ENCODE data around the gene WRAP53.

Gene WRAP53

DNA sequence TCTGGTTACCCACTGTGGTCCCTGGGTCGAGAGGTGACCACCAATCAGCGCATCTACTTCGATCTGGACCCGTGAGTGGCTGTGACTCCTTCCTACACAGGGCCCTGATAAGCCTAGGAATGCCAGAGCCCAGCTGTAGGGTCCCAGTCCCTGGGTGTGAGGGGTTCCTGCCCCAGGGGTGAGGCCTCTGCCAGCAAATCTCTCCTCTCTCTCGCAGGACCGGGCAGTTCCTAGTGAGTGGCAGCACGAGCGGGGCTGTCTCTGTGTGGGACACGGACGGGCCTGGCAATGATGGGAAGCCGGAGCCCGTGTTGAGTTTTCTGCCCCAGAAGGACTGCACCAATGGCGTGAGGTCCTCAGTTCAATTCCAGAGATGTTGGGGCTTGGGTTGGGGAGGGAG is 14.5 kb downstream of the WRAP53 start:
- TF ChIP-seq, protein P1, sequence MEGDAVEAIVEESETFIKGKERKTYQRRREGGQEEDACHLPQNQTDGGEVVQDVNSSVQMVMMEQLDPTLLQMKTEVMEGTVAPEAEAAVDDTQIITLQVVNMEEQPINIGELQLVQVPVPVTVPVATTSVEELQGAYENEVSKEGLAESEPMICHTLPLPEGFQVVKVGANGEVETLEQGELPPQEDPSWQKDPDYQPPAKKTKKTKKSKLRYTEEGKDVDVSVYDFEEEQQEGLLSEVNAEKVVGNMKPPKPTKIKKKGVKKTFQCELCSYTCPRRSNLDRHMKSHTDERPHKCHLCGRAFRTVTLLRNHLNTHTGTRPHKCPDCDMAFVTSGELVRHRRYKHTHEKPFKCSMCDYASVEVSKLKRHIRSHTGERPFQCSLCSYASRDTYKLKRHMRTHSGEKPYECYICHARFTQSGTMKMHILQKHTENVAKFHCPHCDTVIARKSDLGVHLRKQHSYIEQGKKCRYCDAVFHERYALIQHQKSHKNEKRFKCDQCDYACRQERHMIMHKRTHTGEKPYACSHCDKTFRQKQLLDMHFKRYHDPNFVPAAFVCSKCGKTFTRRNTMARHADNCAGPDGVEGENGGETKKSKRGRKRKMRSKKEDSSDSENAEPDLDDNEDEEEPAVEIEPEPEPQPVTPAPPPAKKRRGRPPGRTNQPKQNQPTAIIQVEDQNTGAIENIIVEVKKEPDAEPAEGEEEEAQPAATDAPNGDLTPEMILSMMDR (IDR thresholded peaks at IDR 0.05): no peak

DNA sequence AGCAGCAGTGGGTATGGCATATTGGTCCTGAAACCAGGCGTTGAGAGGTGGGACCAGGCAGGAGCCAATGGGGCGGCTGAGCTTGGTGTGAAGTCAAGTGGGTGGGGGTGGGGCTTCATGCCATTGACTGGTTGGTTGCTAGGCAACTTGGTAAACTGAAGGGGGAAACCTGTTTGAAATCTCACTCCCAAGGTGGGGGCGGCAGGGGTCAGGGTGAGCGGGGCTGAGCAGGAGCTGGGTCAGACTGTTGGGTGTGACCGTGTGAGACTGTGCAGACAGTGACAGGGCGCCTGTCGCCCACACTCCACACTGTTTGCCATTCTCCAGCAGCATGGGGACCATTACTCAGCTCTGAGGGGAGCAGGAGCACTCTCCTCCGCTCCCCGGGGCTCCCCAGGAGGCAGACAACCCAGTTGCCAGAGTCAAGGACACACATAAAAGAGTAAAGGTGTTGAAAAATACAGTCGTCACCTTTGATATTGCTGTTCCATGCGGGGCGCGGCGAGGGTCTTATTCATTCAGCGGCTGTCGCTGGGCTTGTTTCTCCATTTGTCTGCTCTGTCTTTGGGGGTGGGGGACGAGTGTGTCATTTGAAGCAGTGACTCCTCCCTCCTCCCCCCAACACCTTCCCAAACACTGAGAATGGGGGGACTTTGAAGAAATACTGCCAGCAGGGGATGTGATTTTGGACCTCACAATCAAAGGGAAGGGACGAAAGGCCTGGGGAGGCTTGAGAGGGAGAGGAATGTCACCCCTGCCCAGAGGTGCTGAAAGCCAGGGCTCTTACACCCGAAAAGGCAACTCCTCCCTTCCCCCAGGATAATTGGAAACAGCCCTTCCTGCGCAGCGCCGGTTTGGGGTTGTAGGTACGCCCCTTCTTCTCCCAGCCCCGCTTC is 15.6 kb downstream of the WRAP53 start:
- TF ChIP-seq, protein P1 (IDR thresholded peaks at IDR 0.05): no peak

DNA sequence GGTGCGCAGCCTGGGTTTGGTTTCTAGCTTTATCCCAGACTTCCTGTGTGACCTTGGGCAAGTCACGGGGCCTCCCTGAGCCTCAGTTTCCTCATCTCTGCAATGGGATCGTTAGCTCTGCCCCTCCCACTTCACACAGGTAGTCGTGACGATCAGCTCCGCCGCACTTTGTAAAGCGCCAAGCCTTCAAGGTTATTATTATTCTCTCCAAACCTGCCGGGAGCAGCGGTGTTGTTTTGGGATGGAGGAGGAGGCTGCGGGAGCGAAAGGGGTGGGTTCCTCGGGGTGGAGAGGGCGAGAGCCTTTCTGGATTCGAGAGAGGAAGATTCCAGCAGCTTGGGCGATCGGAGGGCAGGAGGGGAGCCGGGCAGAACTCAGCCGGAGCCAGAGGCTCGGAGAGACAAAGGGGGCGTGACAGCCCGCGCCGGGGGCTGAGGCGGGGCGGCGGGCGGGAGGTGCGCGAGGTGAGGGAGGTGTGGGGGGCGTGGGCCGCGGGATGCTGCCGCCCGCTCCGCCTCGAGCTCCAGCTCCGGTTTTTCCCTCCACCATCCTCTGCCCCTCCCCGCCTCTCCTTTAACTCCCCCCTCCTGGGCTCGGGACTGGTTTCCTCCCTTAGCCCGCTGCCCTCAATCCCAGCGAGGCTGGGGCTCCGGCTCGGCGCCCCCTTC is 16.5 kb downstream of the WRAP53 start, which contains the start of gene EFNB3:
TSS of gene EFNB3 (plus strand) at position 602 of the 668 bp plus-strand sequence. CDS start 397 bp downstream, outside the sequence.
- TF ChIP-seq, protein P1 (IDR thresholded peaks at IDR 0.05): no peak

DNA sequence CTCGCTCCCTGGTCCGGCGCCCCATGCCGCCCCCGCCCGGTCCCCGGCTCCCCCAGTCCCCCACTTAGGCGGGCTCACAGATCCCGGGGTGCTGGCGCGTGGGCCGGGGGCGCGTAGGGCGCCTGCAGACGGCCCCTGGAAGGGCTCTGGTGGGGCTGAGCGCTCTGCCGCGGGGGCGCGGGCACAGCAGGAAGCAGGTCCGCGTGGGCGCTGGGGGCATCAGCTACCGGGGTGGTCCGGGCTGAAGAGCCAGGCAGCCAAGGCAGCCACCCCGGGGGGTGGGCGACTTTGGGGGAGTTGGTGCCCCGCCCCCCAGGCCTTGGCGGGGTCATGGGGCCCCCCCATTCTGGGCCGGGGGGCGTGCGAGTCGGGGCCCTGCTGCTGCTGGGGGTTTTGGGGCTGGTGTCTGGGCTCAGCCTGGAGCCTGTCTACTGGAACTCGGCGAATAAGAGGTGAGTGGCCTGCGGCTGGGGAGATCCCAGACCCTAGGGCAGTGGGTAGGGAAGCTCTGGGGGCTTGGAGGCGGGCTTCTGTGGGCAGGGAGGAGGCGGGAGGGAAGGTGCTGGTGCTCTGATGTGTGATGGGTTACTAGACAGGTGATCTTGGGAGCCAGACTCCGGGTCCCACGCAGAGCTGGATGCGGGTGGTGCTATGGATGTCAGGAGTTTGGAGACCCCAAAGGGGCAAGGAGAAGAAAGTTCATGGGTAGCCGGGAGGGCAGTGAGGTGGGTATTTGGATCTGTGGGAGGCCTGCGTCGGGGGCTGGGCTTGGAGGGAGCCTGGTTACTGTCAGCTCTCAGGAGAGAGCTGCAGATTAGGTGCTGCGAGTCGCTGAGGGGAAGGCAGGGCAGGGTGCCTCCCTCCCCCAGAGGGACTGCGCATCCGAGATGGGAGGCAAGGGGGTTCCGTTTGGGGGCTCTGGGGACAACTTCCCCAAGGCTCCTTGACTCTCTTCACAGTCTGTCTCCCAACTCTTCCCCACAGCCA is 17.3 kb downstream of the WRAP53 start:
- TF ChIP-seq, protein P1 (IDR thresholded peaks at IDR 0.05): no peak

DNA sequence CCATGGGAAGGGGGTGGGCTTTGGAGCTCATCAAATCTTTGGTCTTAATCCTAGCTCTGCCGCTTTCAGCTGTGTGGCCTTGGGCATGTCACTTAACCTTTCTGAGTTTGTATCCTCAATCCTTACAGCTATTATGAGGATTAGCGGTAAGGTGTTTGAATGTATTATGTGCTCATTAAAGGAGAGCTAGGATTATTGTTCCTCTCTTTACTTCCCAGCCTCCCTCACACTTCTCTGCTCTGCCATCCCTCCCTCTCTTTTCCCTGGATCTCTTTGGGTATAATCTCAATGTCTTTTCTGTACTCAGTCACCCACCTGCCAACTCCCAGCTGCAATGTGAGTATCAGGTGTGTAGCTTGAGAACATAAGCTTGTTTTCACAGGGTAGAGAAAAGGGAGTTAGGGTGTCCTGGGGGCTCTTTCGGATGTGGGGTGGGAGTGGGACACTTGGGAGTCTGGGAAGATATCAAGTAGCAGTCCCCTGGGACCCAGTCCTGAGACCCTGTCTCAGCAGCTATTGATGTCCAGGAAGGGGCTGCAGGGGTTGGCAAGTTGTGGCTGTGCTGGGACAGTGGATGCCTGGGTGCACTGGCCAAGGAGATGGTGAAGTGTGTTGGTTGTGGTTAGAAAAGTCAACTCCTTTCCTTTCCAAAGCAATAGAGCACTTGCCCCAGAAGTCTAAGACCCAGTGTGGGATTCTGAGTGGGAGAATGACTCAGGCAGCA is 18.5 kb downstream of the WRAP53 start:
- TF ChIP-seq, protein P1 (IDR thresholded peaks at IDR 0.05): no peak

DNA sequence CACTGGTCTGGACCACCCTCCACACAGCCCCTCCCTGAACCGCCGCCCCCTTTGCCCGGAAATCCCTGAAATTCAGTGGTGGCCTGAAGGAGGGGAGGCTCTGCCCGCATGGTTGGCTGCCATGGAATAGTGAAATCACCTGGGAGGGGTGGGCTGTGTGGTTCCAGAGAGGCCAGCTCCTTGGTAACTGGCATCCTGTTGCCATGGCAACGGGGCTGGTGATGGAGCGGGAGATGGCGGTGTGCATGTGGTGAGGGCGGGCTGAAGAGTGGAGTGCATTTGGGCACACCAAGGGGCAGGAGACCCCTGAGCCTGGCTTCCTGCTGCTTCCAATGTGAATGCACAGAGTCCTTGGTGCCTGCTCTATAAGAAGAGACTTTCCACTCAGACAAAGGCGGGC is 19.2 kb downstream of the WRAP53 start:
- TF ChIP-seq, protein P1 (IDR thresholded peaks at IDR 0.05): no peak

All from LNCAP (cell line).